Urothelium cell line (cell line): ENCODE data around the gene NRG3.

Experiments
- DNase-seq: peaks from one replicate; pipeline ENCODE4 v3.0.0; 2011; ENCODE audit warnings: low spot score, mixed read lengths
- FAIRE-seq: peaks from 2 replicates; lab custom pipeline; 2011; peaks lifted over from hg19 to GRCh38; lab: Jason Lieb, UNC

Gene NRG3

GRCh38 chr10:82206831-82207230, 331.8 kb downstream of the NRG3 start:
- FAIRE-seq: no peak

DNA sequence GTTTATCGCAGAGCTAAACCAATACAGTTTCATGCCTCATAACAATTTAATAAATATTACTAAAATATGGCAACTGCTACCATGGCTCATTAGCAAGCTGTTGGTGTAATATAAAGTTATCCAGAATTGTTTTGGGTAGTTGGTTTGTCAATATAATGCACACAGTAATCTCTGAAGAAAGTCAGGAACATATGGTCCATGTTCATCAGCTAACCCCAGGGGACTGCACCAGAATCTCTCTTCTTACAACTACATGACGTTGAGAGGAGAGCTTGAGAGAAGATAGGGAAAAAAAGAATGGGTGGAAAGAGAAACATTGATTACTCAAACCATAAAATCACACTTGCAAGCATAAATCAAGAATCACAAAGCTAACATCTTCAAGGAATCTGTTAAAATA, 333.7 kb downstream of the NRG3 start:
- FAIRE-seq (no peak), DNase-seq (no peak)

More at GRCh38 chr10:82206831-82207230, 331.8 kb downstream of the NRG3 start:
- DNase-seq: no peak

- no peak for DNase-seq
- no peak for FAIRE-seq
Measured at GRCh38 chr10:82210331-82210730, 335.3 kb downstream of the NRG3 start.

DNA sequence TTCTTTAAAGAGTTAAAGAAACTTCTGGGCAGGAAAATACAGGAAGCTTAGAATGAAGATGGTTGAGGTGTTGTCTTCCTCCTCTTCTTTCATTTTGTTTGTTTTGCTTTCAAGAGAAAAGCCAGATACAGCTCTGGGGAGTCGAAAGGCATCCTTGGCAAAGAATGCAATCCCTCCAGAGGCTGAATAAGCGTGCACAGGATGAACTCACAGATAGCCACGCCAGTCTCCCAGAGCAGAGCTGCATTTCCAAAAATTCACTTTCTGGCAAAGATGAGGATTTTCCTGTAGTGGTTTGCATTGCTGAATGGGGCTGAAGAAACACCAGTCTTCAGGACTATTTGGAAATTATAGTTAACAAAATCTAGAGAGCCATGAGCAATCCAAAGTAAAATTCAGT, 336.4 kb downstream of the NRG3 start:
- DNase-seq: no peak
- no peak for FAIRE-seq

- FAIRE-seq: no peak
- DNase-seq: no peak
Measured at GRCh38 chr10:82212753-82213152, 337.8 kb downstream of the NRG3 start.

GRCh38 chr10:82213784-82214183, 338.8 kb downstream of the NRG3 start:
- DNase-seq: no peak
- no peak for FAIRE-seq

DNA sequence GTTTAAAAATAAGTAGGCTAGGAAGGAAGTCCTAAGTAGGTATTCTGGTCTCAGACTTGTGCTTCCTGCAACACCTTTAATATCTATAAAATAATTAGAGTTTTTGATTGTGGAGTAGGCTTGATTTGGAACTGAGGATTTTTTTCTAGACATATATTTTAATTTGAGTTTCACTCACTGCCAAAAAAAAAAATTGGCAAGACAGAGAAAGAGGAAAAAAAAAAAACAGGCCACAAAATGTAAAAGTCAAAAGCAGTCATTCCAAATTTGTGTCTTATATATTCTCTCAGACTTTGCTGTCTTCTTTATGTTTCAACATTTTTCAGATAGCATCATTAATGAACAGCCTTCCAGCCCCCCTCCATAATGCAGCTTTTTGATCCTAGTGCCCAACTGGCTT, 346.1 kb downstream of the NRG3 start:
- no peak for FAIRE-seq
- DNase-seq: no peak

DNA sequence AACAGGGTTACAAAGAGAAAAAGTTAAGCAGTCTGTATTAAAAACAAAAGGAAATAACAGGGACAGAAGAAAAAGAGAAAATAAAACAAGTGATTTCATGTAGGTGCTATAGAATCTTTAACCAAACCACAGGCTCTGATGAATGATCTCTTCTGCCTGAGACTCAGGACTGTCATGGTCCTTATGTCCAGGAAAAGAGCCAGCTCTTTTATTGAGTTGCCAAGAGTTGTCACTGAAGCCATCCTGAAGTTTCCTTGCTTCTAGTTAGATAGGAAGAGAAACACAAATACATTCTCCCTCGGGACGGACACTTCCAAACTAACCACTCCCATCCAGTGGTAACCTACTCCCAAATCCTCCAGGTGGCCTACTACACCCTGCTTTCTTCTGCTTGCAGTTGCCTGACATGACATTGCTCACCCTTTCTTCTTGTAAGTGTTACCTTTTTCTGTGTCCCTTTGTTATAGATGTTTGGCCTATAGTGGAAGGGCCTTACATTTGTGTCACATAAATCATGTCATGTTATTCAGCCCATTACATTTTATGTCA, 346.7 kb downstream of the NRG3 start:
- FAIRE-seq: peak; percentile 42

DNA sequence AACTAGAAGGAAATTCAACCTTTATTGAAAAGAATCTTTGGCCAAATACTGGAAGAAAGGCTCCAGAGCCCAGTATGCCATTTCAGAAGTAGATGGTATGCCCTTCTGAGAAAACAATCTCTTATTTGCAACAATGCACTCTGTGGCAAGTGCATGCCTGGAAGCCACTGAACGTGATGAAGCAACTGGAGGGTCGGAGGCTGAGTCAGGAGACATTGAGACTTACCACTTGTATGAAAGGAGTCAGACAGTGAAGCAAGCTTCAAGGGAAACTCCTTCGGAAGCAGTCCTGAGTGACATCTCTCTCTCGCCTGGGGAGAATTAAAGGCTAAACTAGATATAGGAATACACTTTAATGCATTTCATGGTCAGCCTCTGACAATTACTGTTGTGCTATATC, 353.7 kb downstream of the NRG3 start:
- no peak for FAIRE-seq
- no peak for DNase-seq

More for the DNA sequence above, 346.7 kb downstream of the NRG3 start:
- no peak for DNase-seq

DNA sequence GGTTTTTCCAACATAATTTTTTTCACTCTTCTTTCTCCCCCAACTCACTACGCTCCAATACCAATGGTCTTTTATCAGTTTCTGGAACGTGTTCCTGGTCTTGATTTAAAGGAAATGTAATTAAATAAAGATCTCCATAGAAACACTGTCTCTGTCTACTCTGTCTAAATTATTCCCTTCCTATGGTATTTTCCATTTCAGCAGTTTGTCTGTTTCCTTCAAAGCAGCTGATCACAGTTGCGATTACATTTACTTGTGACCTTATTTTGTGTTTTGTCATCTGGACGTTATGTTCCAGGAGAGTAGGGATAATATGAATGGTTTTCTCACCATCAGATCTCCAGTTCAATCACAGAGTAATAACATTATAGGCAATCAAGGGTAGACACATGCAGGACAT, 359.2 kb downstream of the NRG3 start:
- DNase-seq (no peak), FAIRE-seq (no peak)

DNA sequence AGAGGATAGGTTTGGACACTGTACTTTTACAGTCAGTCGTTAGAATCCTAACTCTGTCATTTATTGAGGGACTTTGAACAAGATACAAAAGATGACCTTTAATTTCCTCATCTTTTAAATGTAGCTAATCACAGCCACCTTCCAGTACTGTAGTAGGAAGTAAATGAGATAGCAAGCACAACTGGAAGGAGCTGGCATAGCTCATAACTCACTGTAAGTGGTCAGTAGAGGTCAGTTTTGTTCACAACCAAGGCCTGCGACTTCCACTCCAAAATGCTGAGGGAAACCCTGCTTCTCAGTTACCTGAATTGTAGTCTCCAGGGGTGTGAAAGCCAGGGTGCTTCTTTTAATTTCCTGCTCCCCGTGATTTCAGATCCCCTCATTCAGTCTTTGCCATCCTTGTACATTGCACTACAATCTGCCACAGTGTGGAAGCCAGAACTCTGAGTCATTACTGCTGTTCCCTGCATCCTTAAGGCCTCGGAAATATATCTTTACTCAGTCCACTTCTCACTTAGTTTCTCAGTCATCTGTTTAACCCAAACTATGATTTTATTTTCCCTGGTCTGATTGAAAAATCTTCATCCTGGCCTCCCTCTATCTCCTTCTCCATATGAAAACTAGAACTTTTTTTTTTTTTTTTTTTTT, 361.2 kb downstream of the NRG3 start:
- FAIRE-seq (no peak), DNase-seq (no peak)

- DNase-seq: no peak
- no peak for FAIRE-seq
Measured at GRCh38 chr10:82238291-82238690, 363.3 kb downstream of the NRG3 start.

- DNase-seq (no peak), FAIRE-seq (no peak)
Measured at GRCh38 chr10:82240408-82240807, 365.4 kb downstream of the NRG3 start.

- no peak for FAIRE-seq
- DNase-seq: no peak
Measured at GRCh38 chr10:82242778-82243177, 367.8 kb downstream of the NRG3 start.

DNA sequence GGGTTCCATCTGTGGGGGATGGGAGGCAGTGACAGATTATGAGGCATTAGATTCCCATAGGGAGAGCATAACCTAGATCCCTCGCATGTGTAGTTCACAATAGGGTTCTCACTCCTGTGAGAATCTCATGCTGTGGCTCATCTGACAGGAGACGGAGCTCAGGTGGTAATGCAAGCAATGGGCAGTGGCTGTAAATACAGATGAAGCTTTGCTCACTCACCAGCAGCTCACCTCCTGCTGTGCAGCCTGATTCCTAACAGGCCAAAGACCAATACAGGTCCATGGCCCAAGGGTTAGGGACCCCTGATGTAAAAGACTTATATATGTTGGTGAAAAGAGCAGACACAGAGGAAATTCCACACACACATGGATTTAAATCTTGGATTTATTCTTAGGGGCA, 370.2 kb downstream of the NRG3 start:
- DNase-seq: no peak
- FAIRE-seq: peak; percentile 9

DNA sequence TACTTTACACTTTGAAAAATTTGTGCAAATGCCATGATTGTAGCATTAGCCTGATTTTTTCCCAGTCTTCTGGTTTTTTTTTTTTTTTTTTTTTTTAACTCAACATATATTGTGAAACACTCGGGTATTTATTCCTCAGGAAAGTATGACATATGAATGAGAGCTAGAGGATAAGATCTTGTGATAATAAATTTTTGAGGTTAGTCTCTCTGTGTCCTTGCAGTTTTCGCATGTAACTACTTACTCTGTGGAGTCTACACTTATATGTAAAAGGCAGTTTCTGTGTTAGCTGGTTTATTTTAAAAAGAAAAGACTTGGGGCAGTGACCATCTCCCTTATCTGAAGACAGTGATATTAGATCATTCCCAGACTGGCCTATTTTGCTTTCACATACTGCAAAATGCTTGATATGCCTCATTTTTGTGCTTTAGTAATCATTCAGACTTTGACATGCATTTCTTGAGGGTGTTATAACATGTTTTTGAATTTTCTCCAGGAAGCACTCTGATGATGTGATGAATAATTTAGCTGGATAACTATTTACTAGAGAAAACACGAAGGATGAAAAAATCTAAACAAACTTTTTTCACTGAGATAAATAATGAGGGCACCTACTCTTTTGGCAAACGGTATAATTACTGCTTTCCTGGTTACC, 371.0 kb downstream of the NRG3 start:
- FAIRE-seq: no peak
- no peak for DNase-seq

- DNase-seq: no peak
- no peak for FAIRE-seq
Measured at GRCh38 chr10:82249141-82249540, 374.1 kb downstream of the NRG3 start.

- no peak for DNase-seq
- no peak for FAIRE-seq
Measured at GRCh38 chr10:82251222-82251906, 376.4 kb downstream of the NRG3 start.

DNA sequence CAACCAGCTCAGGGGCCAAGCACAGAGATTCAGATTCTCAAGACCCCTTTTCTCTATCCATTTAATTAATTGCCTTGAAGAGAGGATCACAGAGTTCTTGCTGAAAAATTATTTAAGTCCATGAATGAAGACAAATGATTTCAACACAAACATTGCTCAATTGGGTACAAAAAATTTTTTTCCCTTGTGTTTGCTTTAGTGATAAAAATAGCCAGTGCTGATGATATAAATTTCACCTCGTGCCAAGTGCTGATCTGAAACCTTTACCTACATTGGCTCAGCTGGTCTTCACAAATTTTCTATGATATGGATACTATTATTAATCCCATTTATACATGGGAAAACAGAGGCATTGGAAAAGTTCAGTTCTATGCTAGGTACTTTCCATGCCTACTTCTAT, 377.1 kb downstream of the NRG3 start:
- no peak for FAIRE-seq
- no peak for DNase-seq

- DNase-seq (no peak), FAIRE-seq (no peak)
Measured at GRCh38 chr10:82254237-82254636, 379.2 kb downstream of the NRG3 start.

GRCh38 chr10:82256275-82256674, 381.3 kb downstream of the NRG3 start:
- FAIRE-seq: no peak
- DNase-seq: no peak

DNA sequence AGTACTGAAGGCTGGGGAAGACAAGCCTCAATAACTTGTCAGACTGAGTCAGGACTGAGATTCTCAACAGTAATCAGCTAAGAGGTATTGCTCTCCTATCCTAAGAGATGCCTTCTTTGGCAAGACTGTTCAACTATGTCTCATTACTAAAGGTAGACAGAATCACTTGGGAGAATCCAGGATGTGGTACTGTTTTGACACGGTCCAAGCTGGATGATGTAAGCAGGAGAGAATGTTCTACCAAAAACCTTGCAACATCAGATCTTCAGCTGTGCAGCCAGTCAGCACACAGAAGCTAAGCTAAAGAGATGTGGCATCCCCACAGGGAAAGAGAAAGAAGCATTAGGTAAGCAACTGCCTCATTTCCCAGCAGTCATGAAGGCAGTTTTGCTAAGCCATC, 391.4 kb downstream of the NRG3 start:
- peak; percentile 35 for DNase-seq
- FAIRE-seq: no peak
